Loucy (cell line): ENCODE measurements around the gene LRRC31.

Source experiments
- EZH2phosphoT487 ChIP-seq: fragments of 200-600 bp; IDR thresholded peaks from 2 replicates; pipeline ENCODE4 v1.6.1; 2018; ENCODE audit warnings: antibody characterized with exemption, mild to moderate bottlenecking, moderate library complexity, borderline replicate concordance
- TF ChIP-seq, protein P1 (sequence below): fragments of 200-600 bp; sonication (generic); conservative IDR thresholded peaks from 2 replicates; pipeline ENCODE4 v1.5.1; 2014; ENCODE audit warnings: mild to moderate bottlenecking, antibody characterized with exemption, low read length

DNA sequence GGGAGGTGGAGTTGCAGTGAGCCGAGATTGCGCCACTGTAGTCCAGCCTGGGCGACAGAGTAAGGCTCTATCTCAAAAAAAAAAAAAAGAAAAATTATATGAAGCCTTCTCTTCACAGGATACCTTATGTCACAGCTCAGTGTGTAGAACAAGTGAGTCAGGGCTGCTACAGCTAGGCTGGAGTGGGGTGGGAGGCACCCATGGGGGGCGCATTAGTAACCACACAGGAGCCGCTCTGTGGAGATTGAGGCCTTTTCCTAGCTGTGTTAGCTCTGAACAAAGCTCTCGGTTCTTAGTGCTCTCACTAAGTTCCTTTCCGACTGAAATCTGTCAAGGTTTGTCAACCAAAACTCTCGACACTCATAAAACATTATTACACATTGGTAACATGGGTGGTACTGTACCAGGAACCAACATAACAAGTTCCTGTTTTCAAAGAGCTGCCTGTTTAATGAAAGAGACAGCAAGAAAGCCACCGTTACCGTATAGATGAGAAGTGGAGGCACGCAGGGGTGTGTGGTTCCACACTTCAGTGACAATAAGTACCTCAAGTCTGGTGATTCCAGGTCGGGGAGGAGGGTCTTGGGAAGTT, 4.5 kb downstream of the LRRC31 start:
- TF ChIP-seq, protein P1, sequence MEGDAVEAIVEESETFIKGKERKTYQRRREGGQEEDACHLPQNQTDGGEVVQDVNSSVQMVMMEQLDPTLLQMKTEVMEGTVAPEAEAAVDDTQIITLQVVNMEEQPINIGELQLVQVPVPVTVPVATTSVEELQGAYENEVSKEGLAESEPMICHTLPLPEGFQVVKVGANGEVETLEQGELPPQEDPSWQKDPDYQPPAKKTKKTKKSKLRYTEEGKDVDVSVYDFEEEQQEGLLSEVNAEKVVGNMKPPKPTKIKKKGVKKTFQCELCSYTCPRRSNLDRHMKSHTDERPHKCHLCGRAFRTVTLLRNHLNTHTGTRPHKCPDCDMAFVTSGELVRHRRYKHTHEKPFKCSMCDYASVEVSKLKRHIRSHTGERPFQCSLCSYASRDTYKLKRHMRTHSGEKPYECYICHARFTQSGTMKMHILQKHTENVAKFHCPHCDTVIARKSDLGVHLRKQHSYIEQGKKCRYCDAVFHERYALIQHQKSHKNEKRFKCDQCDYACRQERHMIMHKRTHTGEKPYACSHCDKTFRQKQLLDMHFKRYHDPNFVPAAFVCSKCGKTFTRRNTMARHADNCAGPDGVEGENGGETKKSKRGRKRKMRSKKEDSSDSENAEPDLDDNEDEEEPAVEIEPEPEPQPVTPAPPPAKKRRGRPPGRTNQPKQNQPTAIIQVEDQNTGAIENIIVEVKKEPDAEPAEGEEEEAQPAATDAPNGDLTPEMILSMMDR, result no peak
- TF ChIP-seq EZH2phosphoT487, result no peak
